Spinal cord (tissue), 10 donors: Measurements from ENCODE around the gene CNOT10. TPM values are rescaled to one million over a fixed set of nuclear protein-coding genes. Genes with fewer than 3 reads are reported as not detected.
A peak's percentile ranks its signal among the peaks of the same experiment; 100 is the strongest.

Source experiments
- DNase-seq, 6 donors: peaks; one replicate each; pipeline versions ENCODE4 v3.0.0 to v3.0.0-alpha.2; 2013 to 2015; ENCODE audit warnings: low spot score in 6 of 6, low read depth in 4 of 6
- H3K27ac ChIP-seq: one replicate; pipeline ENCODE4 v1.5.1; 2013; ENCODE audit warnings: low read depth, low read length, control low read depth
- H3K27me3 ChIP-seq: one replicate; pipeline ENCODE4 v1.6.1; 2013; ENCODE audit warnings: low read length; ENCODE audit not compliant: control insufficient read depth, insufficient read depth
- H3K36me3 ChIP-seq: one replicate; pipeline ENCODE4 v1.6.1; 2013; ENCODE audit warnings: low read length; ENCODE audit not compliant: control insufficient read depth, insufficient read depth
- H3K4me1 ChIP-seq: one replicate; pipeline ENCODE4 v1.6.1; 2013; ENCODE audit warnings: low read length; ENCODE audit not compliant: control insufficient read depth, insufficient read depth
- H3K4me3 ChIP-seq: one replicate; pipeline ENCODE4 v1.5.1; 2013; ENCODE audit warnings: low read depth, low read length, control low read depth
- H3K9me3 ChIP-seq: one replicate; pipeline ENCODE4 v1.6.1; 2013; ENCODE audit warnings: low read length; ENCODE audit not compliant: control insufficient read depth, insufficient read depth
- WGBS: methylation state at CpG from one replicate; pipeline ENCODE4 v1.1.5; 2013; ENCODE audit warnings: missing lambda C conversion rate; ENCODE audit not compliant: insufficient coverage; 5-methylcytosine and 5-hydroxymethylcytosine counted together
- polyA plus RNA-seq, 2 donors: library from polyadenylated mRNA; unstranded; fragments of 120-200 nt; gene quantifications; one replicate each; pipeline ENCODE4 v1.2.1, GENCODE V29; 2013; ENCODE audit not compliant: insufficient read length in 2 of 2
- total RNA-seq, 2 donors: library from RNA; depleted of rRNA in 1 of 2; stranded (reverse); fragments of 120-200 nt in 1 of 2; fragments of >200 nt in 1 of 2; gene quantifications; one replicate each; pipeline versions ENCODE4 v1.2.3 to v1.2.4, GENCODE V29; 2013 to 2014
- donor health status: healthy.

The CNOT10 gene
- total and polyA plus RNA-seq, 4 donors, result 26.9 to 36.2 (median 33.7) TPM

DNA sequence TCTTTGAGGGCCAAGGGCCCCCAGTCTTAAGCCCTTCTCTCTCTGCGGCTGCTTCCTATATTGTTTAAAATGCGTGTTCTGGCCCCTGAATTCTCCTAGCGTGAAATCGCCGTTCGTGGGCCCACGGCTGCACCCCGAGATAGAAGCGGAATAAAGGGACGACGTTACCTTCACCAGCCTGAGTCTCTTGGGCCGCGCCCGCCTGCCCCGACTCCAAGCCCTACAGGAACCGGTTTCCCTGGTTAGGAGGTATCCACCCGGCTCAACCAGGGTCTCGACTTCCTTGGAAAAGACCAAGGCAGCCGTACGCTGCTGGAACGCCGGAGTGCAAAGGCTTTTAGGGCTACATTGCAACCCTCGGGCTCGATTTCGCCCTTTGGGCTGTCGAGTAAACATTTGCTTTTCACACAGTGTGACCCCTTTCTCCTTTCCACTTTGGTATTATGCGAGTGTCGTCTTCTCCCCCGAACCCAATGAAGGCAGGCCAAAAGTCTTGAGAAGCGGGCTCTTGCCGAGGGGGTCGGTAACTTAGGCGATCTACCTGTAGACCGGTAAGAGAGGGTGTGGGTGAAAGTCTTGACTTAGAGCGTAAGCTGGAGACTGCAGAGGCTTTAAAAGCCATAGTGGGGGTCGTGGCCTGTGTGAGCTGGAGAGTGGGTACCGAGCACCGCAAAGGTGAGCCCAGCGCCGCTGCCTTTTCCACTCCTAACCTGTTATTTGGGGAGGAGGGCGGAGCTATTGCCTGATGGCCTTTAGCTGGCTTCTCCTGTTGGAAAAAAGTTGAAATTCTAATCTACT is 134.8 kb downstream of the CNOT10 start:
- WGBS, result 37% methylated on average over 33 of the region's 41 CpGs
- Histone ChIP-seq H3K4me3 (peak overlapping the region; percentile 12), H3K4me1 (peaks cover 37% of the 10 kb centered on the region), H3K9me3 (no peaks in the 10 kb centered on the region), H3K36me3 (no peaks in the 10 kb centered on the region), H3K27me3 (peaks cover 62% of the 10 kb centered on the region), H3K27ac (no peak overlapping the region)
- no peak for DNase-seq

- no peak for DNase-seq
- no peak overlapping the region for H3K4me3 ChIP-seq
- H3K27me3 ChIP-seq, result peaks cover 58% of the 10 kb centered on the region
- no peaks in the 10 kb centered on the region for H3K9me3 ChIP-seq
- no CpG with 5 or more reads among the region's 2 CpGs for WGBS
- H3K36me3 ChIP-seq, result no peaks in the 10 kb centered on the region
- H3K4me1 ChIP-seq, result peaks cover 37% of the 10 kb centered on the region
- no peak overlapping the region for H3K27ac ChIP-seq
Measured at GRCh38 chr3:32820430-32820829, 135.4 kb downstream of the CNOT10 start.

DNA sequence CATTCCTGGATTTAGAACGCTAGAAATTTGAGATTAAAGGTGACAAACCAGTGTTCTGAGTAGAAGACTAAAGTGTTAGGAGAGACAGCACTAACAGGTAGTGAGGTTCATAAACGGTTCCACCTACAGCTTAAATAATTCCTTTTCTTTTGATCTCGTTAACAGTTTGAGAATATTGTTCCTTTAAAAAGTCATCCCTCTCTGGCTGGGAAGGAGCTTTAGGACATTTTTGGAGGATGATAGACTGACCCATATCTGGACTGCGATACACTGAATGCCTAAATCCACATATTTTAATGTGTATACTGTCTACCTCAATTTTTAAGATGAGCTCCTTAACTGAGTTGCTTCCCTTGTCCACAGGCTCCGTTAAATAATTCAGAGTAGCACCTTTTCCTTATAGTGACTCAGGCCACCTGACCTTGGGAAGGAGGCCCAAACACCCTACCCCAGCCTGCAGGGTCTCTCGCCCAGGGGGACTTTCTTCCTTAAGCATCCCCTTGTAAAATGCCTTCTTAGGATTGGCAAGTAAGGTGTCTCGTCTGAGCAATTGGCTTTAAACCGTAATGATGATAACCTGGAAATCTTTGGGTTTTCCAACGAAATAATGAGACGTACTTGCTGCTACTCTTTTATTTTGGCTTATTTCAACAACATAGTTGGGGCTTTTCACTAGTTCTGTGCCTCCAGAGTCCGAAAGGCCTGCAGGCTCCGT is 136.1 kb downstream of the CNOT10 start:
- Histone ChIP-seq H3K27ac (no peak overlapping the region), H3K4me1 (peaks cover 35% of the 10 kb centered on the region), H3K9me3 (no peaks in the 10 kb centered on the region), H3K36me3 (no peaks in the 10 kb centered on the region), H3K27me3 (peaks cover 51% of the 10 kb centered on the region), H3K4me3 (no peak overlapping the region)
- WGBS, result 20% methylated on average over 7 of the region's 12 CpGs
- DNase-seq, result peak in 1 of 6 donors; percentile 29

- Histone ChIP-seq H3K4me3 (no peak overlapping the region), H3K27ac (no peak overlapping the region)
- no peak for DNase-seq
Measured at GRCh38 chr3:32821686-32822296, 136.8 kb downstream of the CNOT10 start.

GRCh38 chr3:32822609-32823498 is 137.9 kb downstream of the CNOT10 start:
- WGBS, result 71% methylated on average over 1 of the region's 5 CpGs
- no peak overlapping the region for H3K4me3 ChIP-seq
- no peaks in the 10 kb centered on the region for H3K36me3 ChIP-seq
- no peaks in the 10 kb centered on the region for H3K9me3 ChIP-seq
- peaks cover 23% of the 10 kb centered on the region for H3K4me1 ChIP-seq
- H3K27me3 ChIP-seq, result peaks cover 41% of the 10 kb centered on the region
- no peak for DNase-seq
- H3K27ac ChIP-seq, result no peak overlapping the region

More at GRCh38 chr3:32821686-32822296, 136.8 kb downstream of the CNOT10 start:
- peaks cover 49% of the 10 kb centered on the region for H3K27me3 ChIP-seq
- H3K36me3 ChIP-seq, result no peaks in the 10 kb centered on the region
- H3K9me3 ChIP-seq, result no peaks in the 10 kb centered on the region
- WGBS, result 15% methylated on average over 44 of the region's 44 CpGs
- peaks cover 31% of the 10 kb centered on the region for H3K4me1 ChIP-seq

Other genes with a start within 250 kb of the CNOT10 start
- gene CMTM6, start 182.3 kb upstream of the CNOT10 start, total RNA-seq, result 10 to 100 TPM; 60.2 to 76.2 TPM
- gene CMTM6, start 182.3 kb upstream of the CNOT10 start, polyA plus RNA-seq, result 10 to 100 TPM; 29.7 to 36.2 TPM
- 10 to 100 TPM; 40.7 to 78.1 TPM for gene DYNC1LI1, start 114.3 kb upstream of the CNOT10 start, total RNA-seq
- 10 to 100 TPM; 58.3 to 65.7 TPM for gene DYNC1LI1, start 114.3 kb upstream of the CNOT10 start, polyA plus RNA-seq
- 1 to 10 TPM; 1.7 to 1.8 TPM for gene TRIM71, start 132.8 kb downstream of the CNOT10 start, total RNA-seq
- 1 to 10 TPM; 1.6 to 1.7 TPM for gene TRIM71, start 132.8 kb downstream of the CNOT10 start, polyA plus RNA-seq